ENCODE data around the gene XAB2. TPM values are rescaled to one million over a fixed set of nuclear protein-coding genes. Genes with fewer than 3 reads are reported as not detected.
"Not testable (repeated sequence)": the region's sequence is repeated elsewhere in the genome, so short reads cannot be mapped to it uniquely, and the experiment has no call there.

XAB2 gene
- total RNA-seq, 2 experiments from 2014 or later: 50.7 to 54.1 TPM

DNA sequence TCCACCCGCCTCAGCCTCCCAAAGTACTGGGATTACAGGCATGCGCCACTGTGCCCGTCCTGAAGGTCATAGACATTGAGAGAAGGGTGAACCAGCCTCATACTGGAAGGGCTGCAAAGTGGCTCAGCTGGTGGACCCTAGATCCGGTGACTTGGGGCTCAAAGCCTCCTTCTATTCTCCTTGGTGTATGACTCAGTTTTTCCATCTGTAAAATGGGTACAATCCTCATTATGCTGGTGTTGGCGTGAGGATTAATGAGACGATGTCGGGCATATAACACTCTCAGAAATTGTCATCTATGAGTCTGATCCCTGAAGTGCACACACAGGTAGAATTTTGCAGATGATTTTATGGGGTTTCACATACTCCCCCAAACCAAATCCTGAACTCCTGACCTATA lies 39.5 kb downstream of the XAB2 start:
- H3K9me3 Mint-ChIP-seq: no peaks in the 10 kb centered on the region
- no peak overlapping the region for H3K4me3 Mint-ChIP-seq
- ATAC-seq (no peak), DNase-seq (no peak)
- intact Hi-C loops (cut with micrococcal nuclease): no loop called here
- peaks cover 11% of the 10 kb centered on the region for H3K27me3 Mint-ChIP-seq
- ChIA-PET CTCF (interaction anchor here (1.1 to 1.3 kb wide), 2 partner anchors 22 to 223 kb away, joined by 3 read pairs; no protein-coding TSS in a partner anchor), POLR2A (no interaction called here)
- H3K36me3 Mint-ChIP-seq (ENCODE audit: low read depth): no peaks in the 10 kb centered on the region
- H3K4me1 Mint-ChIP-seq (ENCODE audit: low read depth): no peaks in the 10 kb centered on the region
- TF ChIP-seq, protein P1, sequence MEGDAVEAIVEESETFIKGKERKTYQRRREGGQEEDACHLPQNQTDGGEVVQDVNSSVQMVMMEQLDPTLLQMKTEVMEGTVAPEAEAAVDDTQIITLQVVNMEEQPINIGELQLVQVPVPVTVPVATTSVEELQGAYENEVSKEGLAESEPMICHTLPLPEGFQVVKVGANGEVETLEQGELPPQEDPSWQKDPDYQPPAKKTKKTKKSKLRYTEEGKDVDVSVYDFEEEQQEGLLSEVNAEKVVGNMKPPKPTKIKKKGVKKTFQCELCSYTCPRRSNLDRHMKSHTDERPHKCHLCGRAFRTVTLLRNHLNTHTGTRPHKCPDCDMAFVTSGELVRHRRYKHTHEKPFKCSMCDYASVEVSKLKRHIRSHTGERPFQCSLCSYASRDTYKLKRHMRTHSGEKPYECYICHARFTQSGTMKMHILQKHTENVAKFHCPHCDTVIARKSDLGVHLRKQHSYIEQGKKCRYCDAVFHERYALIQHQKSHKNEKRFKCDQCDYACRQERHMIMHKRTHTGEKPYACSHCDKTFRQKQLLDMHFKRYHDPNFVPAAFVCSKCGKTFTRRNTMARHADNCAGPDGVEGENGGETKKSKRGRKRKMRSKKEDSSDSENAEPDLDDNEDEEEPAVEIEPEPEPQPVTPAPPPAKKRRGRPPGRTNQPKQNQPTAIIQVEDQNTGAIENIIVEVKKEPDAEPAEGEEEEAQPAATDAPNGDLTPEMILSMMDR (IDR thresholded peaks at IDR 0.05): no peak
- no peak overlapping the region for H3K27ac Mint-ChIP-seq

DNA sequence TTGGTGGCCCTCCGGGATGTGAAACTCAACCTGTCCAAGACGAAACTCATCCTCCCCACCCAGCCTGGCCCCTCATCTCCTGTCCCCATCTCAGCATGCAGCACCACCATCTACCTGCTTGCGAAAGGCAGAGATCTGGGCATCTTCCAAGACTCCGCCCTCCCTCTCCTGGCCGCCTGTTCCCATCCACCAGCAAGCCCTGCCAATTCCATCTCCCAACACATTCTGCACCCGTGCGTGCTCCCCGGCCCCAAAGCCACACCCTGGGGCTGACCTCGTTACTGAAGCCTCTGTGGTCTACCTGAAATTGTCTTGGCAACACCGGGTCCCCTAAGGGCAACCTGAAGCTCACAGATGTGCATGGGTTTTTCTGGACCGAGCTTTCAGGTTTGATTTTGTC lies 46.9 kb downstream of the XAB2 start:
- H3K4me1 Mint-ChIP-seq (ENCODE audit: low read depth): no peaks in the 10 kb centered on the region
- TF ChIP-seq, protein P1 (IDR thresholded peaks at IDR 0.05): no peak
- H3K9me3 Mint-ChIP-seq: no peaks in the 10 kb centered on the region
- no peak overlapping the region for H3K27ac Mint-ChIP-seq
- CTCF ChIA-PET: interaction anchor here (1.7 kb wide), 1 partner anchor 14 kb away, joined by 6 read pairs; no protein-coding TSS in a partner anchor
- H3K36me3 Mint-ChIP-seq (ENCODE audit: low read depth): no peaks in the 10 kb centered on the region
- H3K27me3 Mint-ChIP-seq: no peaks in the 10 kb centered on the region
- intact Hi-C loops (cut with micrococcal nuclease): no loop called here
- POLR2A ChIA-PET: interaction anchor here (0.9 kb wide), 1 partner anchor 49 kb away, joined by 3 read pairs; no protein-coding TSS in a partner anchor
- no peak overlapping the region for H3K4me3 Mint-ChIP-seq
- DNase-seq (no peak), ATAC-seq (no peak)

DNA sequence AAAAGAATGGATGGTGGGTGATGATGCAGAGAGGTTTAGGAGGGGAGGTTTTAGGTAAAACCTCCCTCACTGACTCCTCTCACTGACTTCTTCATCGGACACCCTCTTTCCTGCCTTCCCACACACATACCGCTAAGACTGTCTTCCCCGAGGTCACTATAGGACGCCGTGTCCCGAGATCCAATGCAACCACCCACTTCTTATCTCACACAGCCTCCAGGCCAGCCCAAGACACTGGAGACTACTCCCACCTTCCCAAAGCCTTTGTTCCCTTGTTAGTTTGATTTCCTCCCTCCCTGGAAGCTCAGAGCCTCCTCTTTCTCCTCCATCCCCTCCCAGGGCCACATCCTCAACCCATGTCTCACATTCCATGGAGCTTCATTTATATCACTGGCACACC lies 50.2 kb downstream of the XAB2 start:
- H3K4me3 Mint-ChIP-seq: no peak overlapping the region
- intact Hi-C loops (cut with micrococcal nuclease): no loop called here
- H3K4me1 Mint-ChIP-seq (ENCODE audit: low read depth): no peaks in the 10 kb centered on the region

DNA sequence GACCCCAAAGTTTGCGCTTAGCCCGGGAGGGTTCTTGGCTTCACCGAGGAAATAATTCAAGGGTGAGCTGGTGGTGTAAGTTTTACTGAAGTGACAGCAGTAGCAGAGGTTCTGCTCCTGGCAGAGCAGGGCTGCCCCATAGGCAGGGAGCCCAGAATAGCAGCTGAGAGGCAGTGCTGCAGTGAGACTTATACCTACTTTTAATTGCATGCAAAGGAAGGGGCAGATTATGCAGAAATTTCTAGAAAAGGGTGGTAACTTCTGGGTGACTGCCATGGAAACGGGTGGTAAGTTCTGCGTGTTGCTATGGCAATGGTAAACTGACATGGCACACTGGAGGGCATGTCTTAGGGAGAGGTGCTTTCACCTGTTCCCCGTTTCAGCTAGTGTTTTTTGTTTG lies 51.2 kb downstream of the XAB2 start:
- no peak for DNase-seq
- Mint-ChIP-seq H3K4me1 (ENCODE audit: low read depth) (no peaks in the 10 kb centered on the region), H3K27ac (no peak overlapping the region), H3K9me3 (no peaks in the 10 kb centered on the region), H3K4me3 (no peak overlapping the region), H3K27me3 (peaks cover 6% of the 10 kb centered on the region), H3K36me3 (ENCODE audit: low read depth) (no peaks in the 10 kb centered on the region)
- TF ChIP-seq, protein P1 (IDR thresholded peaks at IDR 0.05): no peak
- no peak for ATAC-seq
- CTCF ChIA-PET: interaction anchor here (1.3 to 2.5 kb wide), 2 partner anchors 10 to 275 kb away, joined by 4 to 17 read pairs; no protein-coding TSS in a partner anchor
- intact Hi-C loops (cut with micrococcal nuclease): no loop called here
- POLR2A ChIA-PET: no interaction called here

More for the DNA sequence above, 50.2 kb downstream of the XAB2 start:
- ATAC-seq: no peak
- ChIA-PET POLR2A (no interaction called here), CTCF (no interaction called here)
- peaks cover 6% of the 10 kb centered on the region for H3K27me3 Mint-ChIP-seq
- H3K9me3 Mint-ChIP-seq: no peaks in the 10 kb centered on the region
- TF ChIP-seq, protein P1 (IDR thresholded peaks at IDR 0.05): no peak
- no peak for DNase-seq
- no peaks in the 10 kb centered on the region for H3K36me3 Mint-ChIP-seq (ENCODE audit: low read depth)
- H3K27ac Mint-ChIP-seq: no peak overlapping the region

DNA sequence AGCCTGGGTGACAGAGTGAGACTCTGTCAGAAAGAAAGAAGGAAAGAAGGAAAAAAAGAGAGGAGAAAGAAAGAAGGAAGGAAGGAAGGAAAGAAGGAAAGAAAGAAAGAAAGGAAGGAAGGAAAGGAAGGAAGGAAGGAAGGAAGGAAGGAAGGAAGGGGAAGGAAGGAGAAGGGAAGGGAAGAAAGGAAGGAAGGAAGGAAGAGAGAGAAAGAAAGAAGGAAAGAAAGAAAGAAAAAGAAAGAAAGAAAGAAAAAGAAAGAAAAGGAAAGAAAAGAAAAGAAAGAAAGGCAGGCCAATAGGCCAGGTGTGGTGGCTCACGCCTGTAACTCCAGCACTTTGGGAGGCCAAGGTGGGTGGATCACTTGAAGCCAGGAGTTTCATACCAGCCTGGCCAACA lies 51.9 kb downstream of the XAB2 start:
- H3K36me3 Mint-ChIP-seq (ENCODE audit: low read depth); DNase-seq; H3K9me3 Mint-ChIP-seq; intact Hi-C loops (cut with micrococcal nuclease); ATAC-seq; POLR2A ChIA-PET; H3K27me3 Mint-ChIP-seq; H3K4me1 Mint-ChIP-seq (ENCODE audit: low read depth); H3K4me3 Mint-ChIP-seq; H3K27ac Mint-ChIP-seq: not testable (repeated sequence)
- CTCF ChIA-PET: interaction anchor here (1.3 to 2.5 kb wide), 3 partner anchors 9 to 275 kb away, joined by 4 to 17 read pairs (median 5); partner anchors contain the start of gene TRAPPC5
